Amniotic epithelial cell (primary cell): ENCODE results near the gene OR4A5.
"Not testable (repeated sequence)": the region's sequence is repeated elsewhere in the genome, so short reads cannot be mapped to it uniquely, and the experiment has no call there.

Source experiments
- DNase-seq: peaks from one replicate; pipeline ENCODE4 v3.0.0-alpha.2; 2010; ENCODE audit warnings: low read depth

Gene OR4A5, protein sequence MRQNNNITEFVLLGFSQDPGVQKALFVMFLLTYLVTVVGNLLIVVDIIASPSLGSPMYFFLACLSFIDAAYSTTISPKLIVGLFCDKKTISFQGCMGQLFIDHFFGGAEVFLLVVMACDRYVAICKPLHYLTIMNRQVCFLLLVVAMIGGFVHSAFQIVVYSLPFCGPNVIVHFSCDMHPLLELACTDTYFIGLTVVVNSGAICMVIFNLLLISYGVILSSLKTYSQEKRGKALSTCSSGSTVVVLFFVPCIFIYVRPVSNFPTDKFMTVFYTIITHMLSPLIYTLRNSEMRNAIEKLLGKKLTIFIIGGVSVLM

DNA sequence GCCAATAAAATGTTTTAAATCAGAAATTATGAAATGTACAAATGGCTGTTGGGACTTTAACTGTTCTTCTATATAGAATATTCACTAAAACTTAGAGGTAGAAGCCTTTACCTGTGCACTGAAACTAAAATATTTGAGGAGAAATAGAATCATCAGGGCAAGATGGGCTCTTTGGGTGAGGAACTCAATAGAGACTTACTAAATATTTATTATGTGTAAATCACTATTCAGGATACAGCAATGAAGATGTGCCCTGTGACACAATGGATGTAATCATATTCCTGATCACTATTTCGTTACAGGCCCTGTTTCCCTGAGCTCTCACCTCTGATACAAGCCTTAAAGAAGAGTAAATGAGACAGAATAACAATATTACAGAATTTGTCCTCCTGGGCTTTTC lies at the start of gene OR4A5:
Gene OR4A5, plus strand, starts transcription at position 301 of the 400 bp plus-strand sequence. Its CDS starts 53 bp downstream, at position 354.
- DNase-seq: not testable (repeated sequence)

DNA sequence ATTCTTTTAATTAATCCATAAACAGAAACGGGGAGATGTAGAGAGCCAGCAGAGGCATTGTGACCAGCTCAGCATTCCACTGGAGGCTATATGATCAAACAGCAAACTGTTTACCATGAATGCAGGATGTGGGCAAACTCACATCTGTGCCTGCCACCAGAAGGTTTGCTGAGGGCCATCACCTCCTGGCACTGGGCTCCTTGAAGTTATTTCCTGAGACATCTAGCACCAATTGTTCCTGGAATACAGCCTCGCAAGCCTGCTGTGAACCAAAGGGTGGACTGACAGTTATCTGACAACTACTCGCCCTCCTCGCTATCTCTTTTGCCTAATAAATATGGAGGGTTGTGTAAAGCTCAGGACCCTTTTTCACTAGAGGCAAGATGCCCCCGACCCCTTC lies 13.5 kb downstream of the OR4A5 start:
- DNase-seq: not testable (repeated sequence)
